Endothelial cell of umbilical vein (primary cell): Measurements from ENCODE around the gene OTOP2. TPM values are rescaled to one million over a fixed set of nuclear protein-coding genes. Genes with fewer than 3 reads are reported as not detected.

Experiments used
- BruUV-seq: library from RNA; stranded (reverse); fragments of 400-500 nt; replicated peaks from 2 replicates; lab custom pipeline; 2021; lab: Mats Ljungman, UMichigan
- CTCF ChIA-PET: fragments of 300-600, 350-600 bp; sonication (Branson Sonifier 250); formaldehyde crosslinking; loops from one replicate; lab custom pipeline; 2021; ENCODE audit warnings: antibody characterized with exemption, inconsistent platforms; lab: Charles Lee
- POLR2A ChIA-PET: fragments of 300-600, 350-600 bp; sonication (Branson Sonifier 250); formaldehyde crosslinking; loops from one replicate; lab custom pipeline; 2021; ENCODE audit warnings: antibody characterized with exemption, inconsistent platforms; lab: Charles Lee
- DNase-seq: peaks from one replicate; pipeline ENCODE4 v3.0.0-alpha.2; 2011; ENCODE audit warnings: low read depth, low spot score
- FAIRE-seq: peaks from 2 replicates; lab custom pipeline; 2011; peaks lifted over from hg19 to GRCh38; lab: Jason Lieb, UNC
- H2AFZ ChIP-seq: 2 replicates; pipeline ENCODE4 v1.6.0; 2012; ENCODE audit warnings: low read depth, low read length, control low read depth, inconsistent platforms
- H3K27ac ChIP-seq: 2 replicates; pipeline ENCODE4 v1.5.1; 2011; ENCODE audit warnings: low read depth, mild to moderate bottlenecking, control low read depth, low read length, moderate library complexity; ENCODE audit not compliant: insufficient read depth
- H3K27me3 ChIP-seq, 2 experiments: 2 replicates each; pipeline versions ENCODE4 v1.6.0 to v1.6.1; 2011; ENCODE audit warnings: low read length in 2 of 2, mixed read lengths in 1 of 2; ENCODE audit not compliant: control insufficient read depth in 2 of 2, insufficient read depth in 2 of 2
- H3K36me3 ChIP-seq, 2 experiments: 2 replicates in 1 of 2; 3 replicates in 1 of 2; pipeline ENCODE4 v1.5.1; 2011; ENCODE audit warnings: low read length in 2 of 2, mild to moderate bottlenecking in 1 of 2, moderate library complexity in 1 of 2; ENCODE audit not compliant: control insufficient read depth in 2 of 2, insufficient read depth in 2 of 2; ENCODE audit errors: extremely low read depth in 1 of 2
- H3K4me1 ChIP-seq: 3 replicates; pipeline ENCODE4 v1.5.1; 2011; ENCODE audit warnings: mild to moderate bottlenecking, low read length; ENCODE audit not compliant: control insufficient read depth, insufficient read depth; ENCODE audit errors: extremely low read depth
- H3K4me2 ChIP-seq: 2 replicates; pipeline ENCODE4 v1.6.1; 2011; ENCODE audit warnings: low read length, control low read depth, mixed read lengths; ENCODE audit not compliant: insufficient read depth
- H3K4me3 ChIP-seq, 3 experiments: fragments of 200-600 bp in 1 of 3; sonication (generic), shearing (Covaris generic) in 1 of 3; replicated peaks in 1 of 3; 2 replicates each; pipeline ENCODE4 v1.5.1; 2011 to 2016; ENCODE audit warnings: control low read depth in 3 of 3, low read length in 3 of 3, mild to moderate bottlenecking in 2 of 3, inconsistent platforms in 1 of 3, low read depth in 1 of 3, moderate library complexity in 1 of 3; ENCODE audit not compliant: insufficient read depth in 1 of 3
- H3K79me2 ChIP-seq: 2 replicates; pipeline ENCODE4 v1.6.0; 2012; ENCODE audit warnings: low read length, inconsistent platforms; ENCODE audit not compliant: control insufficient read depth, insufficient read depth
- H3K9ac ChIP-seq: replicated peaks from 2 replicates; pipeline ENCODE3; 2011; ENCODE audit warnings: low read length, control low read depth; ENCODE audit not compliant: insufficient read depth; ENCODE audit errors: extremely low read depth
- H3K9me1 ChIP-seq: replicated peaks from 3 replicates; pipeline ENCODE4 v1.6.0; 2011; ENCODE audit warnings: mild to moderate bottlenecking, low read length; ENCODE audit not compliant: control insufficient read depth, insufficient read depth; ENCODE audit errors: extremely low read depth
- H3K9me3 ChIP-seq: replicated peaks from 2 replicates; pipeline ENCODE4 v1.5.1; 2012; ENCODE audit warnings: low read length, inconsistent platforms; ENCODE audit not compliant: control insufficient read depth, insufficient read depth
- H4K20me1 ChIP-seq: replicated peaks from 2 replicates; pipeline ENCODE3; 2011; ENCODE audit warnings: mild to moderate bottlenecking, low read length; ENCODE audit not compliant: control insufficient read depth, insufficient read depth; ENCODE audit errors: extremely low read depth
- EZH2 ChIP-seq: IDR thresholded peaks from 2 replicates; pipeline ENCODE4 v1.6.1; 2012; ENCODE audit warnings: borderline replicate concordance, low read depth, mild to moderate bottlenecking, moderate library complexity, low read length, inconsistent platforms; ENCODE audit not compliant: severe bottlenecking
- FOS ChIP-seq: IDR thresholded peaks from 2 replicates; pipeline ENCODE4 v1.6.1; 2011; ENCODE audit warnings: mild to moderate bottlenecking, low read length, moderate library complexity, borderline replicate concordance; ENCODE audit not compliant: insufficient read depth
- GATA2 ChIP-seq: IDR thresholded peaks from 2 replicates; pipeline ENCODE4 v1.7.0; 2011; ENCODE audit warnings: low read depth, mild to moderate bottlenecking, moderate library complexity, mixed read lengths, low read length; ENCODE audit not compliant: insufficient read length, insufficient read depth
- JUN ChIP-seq: IDR thresholded peaks from 2 replicates; pipeline ENCODE4 v1.6.1; 2011; ENCODE audit warnings: borderline replicate concordance, low read depth; ENCODE audit not compliant: insufficient read length, insufficient read depth
- MAX ChIP-seq: IDR thresholded peaks from 2 replicates; pipeline ENCODE4 v1.6.1; 2011; ENCODE audit not compliant: insufficient read depth, insufficient read length
- MYC ChIP-seq: IDR thresholded peaks from one replicate; pipeline ENCODE4 v1.6.1; 2011; ENCODE audit warnings: mild to moderate bottlenecking, low read depth, low read length
- POLR2A ChIP-seq: IDR thresholded peaks from 2 replicates; pipeline ENCODE4 v1.6.1; 2012; ENCODE audit warnings: low read depth, mild to moderate bottlenecking, control low read depth, low read length
- POLR2AphosphoS5 ChIP-seq: IDR thresholded peaks from 2 replicates; pipeline ENCODE4 v1.6.1; 2012; ENCODE audit warnings: low read depth, mild to moderate bottlenecking, control low read depth, low read length, moderate library complexity; ENCODE audit not compliant: insufficient read depth
- dilution Hi-C: fragments of 300-500 bp; cut with MboI; formaldehyde crosslinking; loops from one replicate; pipeline ENCODE4 v1.15.0; 2019; ENCODE audit warnings: low sequenced_read_pairs; ENCODE audit not compliant: extremely low pct_ligation_motif_present
- intact Hi-C: fragments of 100-400 bp; cut with micrococcal nuclease; formaldehyde crosslinking; loops from one replicate; pipeline ENCODE4 v1.10.0; 2022
- polyA plus RNA-seq, 4 experiments: library from polyadenylated mRNA; depleted of rRNA in 3 of 4; stranded (reverse) in 3 of 4; unstranded in 1 of 4; fragments of >200 nt; gene quantifications; 2 replicates each; pipeline versions ENCODE4 v1.2.1 to v1.2.3, GENCODE V29; 2011 to 2012; ENCODE audit warnings: missing spikeins in 1 of 4
- total RNA-seq: library from RNA; stranded (reverse); gene quantifications from 2 replicates; pipeline ENCODE4 v1.2.3, GENCODE V29; 2021
- TF ChIP-seq, protein P1 (sequence below), 2 donors: IDR thresholded peaks; 1 replicate in 1 of 2; 2 replicates in 1 of 2; pipeline ENCODE4 v1.5.1; 2011; ENCODE audit warnings: low read length in 2 of 2, mild to moderate bottlenecking in 2 of 2, moderate library complexity in 2 of 2, control low read depth in 1 of 2, inconsistent platforms in 1 of 2, low read depth in 1 of 2; ENCODE audit not compliant: insufficient read depth in 1 of 2; ENCODE audit errors: extremely low read depth in 1 of 2

Gene OTOP2
- total and polyA plus RNA-seq, 2 donors (not counting 3 experiments of a cell fraction or from before 2014, with no cell fraction given), result not detected

GRCh38 chr17:74978240-74978639 is 54.2 kb downstream of the OTOP2 start:
- DNase-seq, result no peak
- POLR2A ChIA-PET, result no interaction called here
- H3K27ac ChIP-seq, result no peak overlapping the region

GRCh38 chr17:74979408-74980146 is 55.5 kb downstream of the OTOP2 start:
- Histone ChIP-seq H3K27me3 (peaks cover 0 to 3% of the 10 kb centered on the region in 2 experiments), H4K20me1 (no peaks in the 10 kb centered on the region), H3K9me3 (no peaks in the 10 kb centered on the region), H3K27ac (no peak overlapping the region), H3K36me3 (no peaks in the 10 kb centered on the region), H3K4me1 (peaks cover 11% of the 10 kb centered on the region), H3K9me1 (no peaks in the 10 kb centered on the region), H3K9ac (no peak overlapping the region), H2AFZ (no peak overlapping the region), H3K79me2 (no peaks in the 10 kb centered on the region), H3K4me2 (no peak overlapping the region), H3K4me3 (no peak overlapping the region)
- intact Hi-C loops, result no loop called here
- TF ChIP-seq FOS (no peak), MAX (no peak), JUN (no peak), MYC (no peak), EZH2 (no peak), POLR2AphosphoS5 (no peak), POLR2A (no peak), GATA2 (no peak)
- TF ChIP-seq, protein P1, sequence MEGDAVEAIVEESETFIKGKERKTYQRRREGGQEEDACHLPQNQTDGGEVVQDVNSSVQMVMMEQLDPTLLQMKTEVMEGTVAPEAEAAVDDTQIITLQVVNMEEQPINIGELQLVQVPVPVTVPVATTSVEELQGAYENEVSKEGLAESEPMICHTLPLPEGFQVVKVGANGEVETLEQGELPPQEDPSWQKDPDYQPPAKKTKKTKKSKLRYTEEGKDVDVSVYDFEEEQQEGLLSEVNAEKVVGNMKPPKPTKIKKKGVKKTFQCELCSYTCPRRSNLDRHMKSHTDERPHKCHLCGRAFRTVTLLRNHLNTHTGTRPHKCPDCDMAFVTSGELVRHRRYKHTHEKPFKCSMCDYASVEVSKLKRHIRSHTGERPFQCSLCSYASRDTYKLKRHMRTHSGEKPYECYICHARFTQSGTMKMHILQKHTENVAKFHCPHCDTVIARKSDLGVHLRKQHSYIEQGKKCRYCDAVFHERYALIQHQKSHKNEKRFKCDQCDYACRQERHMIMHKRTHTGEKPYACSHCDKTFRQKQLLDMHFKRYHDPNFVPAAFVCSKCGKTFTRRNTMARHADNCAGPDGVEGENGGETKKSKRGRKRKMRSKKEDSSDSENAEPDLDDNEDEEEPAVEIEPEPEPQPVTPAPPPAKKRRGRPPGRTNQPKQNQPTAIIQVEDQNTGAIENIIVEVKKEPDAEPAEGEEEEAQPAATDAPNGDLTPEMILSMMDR (IDR thresholded peaks at IDR 0.05; ENCODE audit: extremely low read depth in 1 of 2, insufficient read depth in 1 of 2, low read depth in 1 of 2, low read length in 2 of 2), result no peak
- dilution Hi-C loops, result no loop called here
- ChIA-PET POLR2A (no interaction called here), CTCF (interaction anchor here (0.8 to 1.6 kb wide), 3 partner anchors 16 to 33 kb away, joined by 3 to 7 read pairs (median 6); partner anchors contain the start of gene MRPL58)
- FAIRE-seq (no peak), DNase-seq (no peak)
- no TSS peak for BruUV-seq

More at GRCh38 chr17:74978240-74978639, 54.2 kb downstream of the OTOP2 start:
- Histone ChIP-seq H3K9me1 (no peaks in the 10 kb centered on the region), H3K4me3 (no peak overlapping the region), H3K9me3 (no peaks in the 10 kb centered on the region), H2AFZ (no peak overlapping the region), H3K4me2 (no peak overlapping the region), H3K36me3 (no peaks in the 10 kb centered on the region), H3K9ac (no peak overlapping the region), H3K79me2 (no peaks in the 10 kb centered on the region), H4K20me1 (no peaks in the 10 kb centered on the region), H3K27me3 (peaks cover 3 to 6% of the 10 kb centered on the region in 2 experiments), H3K4me1 (peaks cover 11% of the 10 kb centered on the region)
- no peak for TF ChIP-seq POLR2AphosphoS5
- no peak for TF ChIP-seq POLR2A
- TF ChIP-seq JUN, result no peak
- no peak for TF ChIP-seq MYC
- TF ChIP-seq FOS, result no peak
- dilution Hi-C loops (no loop called here), intact Hi-C loops (no loop called here)
- no peak for FAIRE-seq
- BruUV-seq, result no TSS peak
- CTCF ChIA-PET, result no interaction called here
